Smooth muscle cell (in vitro differentiated cells): ENCODE measurements around the gene MPZL1. TPM values are rescaled to one million over a fixed set of nuclear protein-coding genes. Genes with fewer than 3 reads are reported as not detected.

Source experiments
- DNase-seq: peaks from one replicate; lab custom pipeline; 2025; ENCODE audit not compliant: unreplicated experiment; lab: John Stamatoyannopoulos, UW
- H2AFZ ChIP-seq: fragments of 200-600 bp; sonication (generic); 2 replicates; pipeline ENCODE4 v1.6.0; 2016; ENCODE audit warnings: antibody characterized with exemption, low read depth, mild to moderate bottlenecking
- H3F3A ChIP-seq: fragments of 200-600 bp; sonication (generic); 2 replicates; pipeline ENCODE4 v1.6.0; 2017; ENCODE audit warnings: antibody characterized with exemption, low read depth
- H3K27ac ChIP-seq: fragments of 200-600 bp; sonication (generic); 2 replicates; pipeline ENCODE4 v1.5.1; 2016; ENCODE audit warnings: low read depth, mild to moderate bottlenecking
- H3K27me3 ChIP-seq: fragments of 200-600 bp; sonication (generic); 2 replicates; pipeline ENCODE4 v1.6.1; 2016; ENCODE audit warnings: low read depth, mild to moderate bottlenecking
- H3K36me3 ChIP-seq: fragments of 200-600 bp; sonication (generic); 2 replicates; pipeline ENCODE4 v1.5.1; 2016; ENCODE audit warnings: low read depth
- H3K4me1 ChIP-seq: fragments of 200-600 bp; sonication (generic); 2 replicates; pipeline ENCODE4 v1.5.1; 2016; ENCODE audit warnings: low read depth
- H3K4me2 ChIP-seq: fragments of 200-600 bp; sonication (generic); 2 replicates; pipeline ENCODE4 v1.6.0; 2016; ENCODE audit warnings: mild to moderate bottlenecking
- H3K4me3 ChIP-seq: fragments of 200-600 bp; sonication (generic); 2 replicates; pipeline ENCODE4 v1.5.1; 2016; ENCODE audit warnings: mild to moderate bottlenecking
- H3K79me2 ChIP-seq: fragments of 200-600 bp; sonication (generic); 2 replicates; pipeline ENCODE4 v1.6.0; 2016; ENCODE audit warnings: low read depth, mild to moderate bottlenecking
- H3K9ac ChIP-seq: fragments of 200-600 bp; sonication (generic); 2 replicates; pipeline ENCODE4 v1.6.0; 2016; ENCODE audit warnings: low read depth
- H3K9me3 ChIP-seq: fragments of 200-600 bp; sonication (generic); replicated peaks from 2 replicates; pipeline ENCODE4 v1.5.1; 2016; ENCODE audit warnings: low read depth
- H4K20me1 ChIP-seq: fragments of 200-600 bp; sonication (generic); 2 replicates; pipeline ENCODE4 v1.6.0; 2016; ENCODE audit warnings: low read depth
- WGBS: methylation state at CpG from one replicate; pipeline ENCODE4 v1.1.7; 2016; ENCODE audit warnings: low lambda C conversion rate; 5-methylcytosine and 5-hydroxymethylcytosine counted together
- polyA plus RNA-seq: library from polyadenylated mRNA; unstranded; fragments of >200 nt; fragmentation: Nextera tagmentation; extraction: Ambion mirVana; gene quantifications from 2 replicates; pipeline ENCODE4 v1.2.1, GENCODE V29; 2016
- total RNA-seq: library from RNA; depleted of rRNA; stranded (reverse); fragments of >200 nt; gene quantifications from 2 replicates; pipeline ENCODE4 v1.2.3, GENCODE V29; 2014
- TF ChIP-seq, protein P1 (sequence below): fragments of 200-600 bp; sonication (generic); IDR thresholded peaks from 2 replicates; pipeline ENCODE4 v1.5.1; 2017; ENCODE audit warnings: borderline replicate concordance, mild to moderate bottlenecking, antibody characterized with exemption; ENCODE audit not compliant: insufficient read depth, poor library complexity, severe bottlenecking

MPZL1 gene
- total and polyA plus RNA-seq, 2 experiments from 2014 or later, result 250 to 276 TPM

DNA sequence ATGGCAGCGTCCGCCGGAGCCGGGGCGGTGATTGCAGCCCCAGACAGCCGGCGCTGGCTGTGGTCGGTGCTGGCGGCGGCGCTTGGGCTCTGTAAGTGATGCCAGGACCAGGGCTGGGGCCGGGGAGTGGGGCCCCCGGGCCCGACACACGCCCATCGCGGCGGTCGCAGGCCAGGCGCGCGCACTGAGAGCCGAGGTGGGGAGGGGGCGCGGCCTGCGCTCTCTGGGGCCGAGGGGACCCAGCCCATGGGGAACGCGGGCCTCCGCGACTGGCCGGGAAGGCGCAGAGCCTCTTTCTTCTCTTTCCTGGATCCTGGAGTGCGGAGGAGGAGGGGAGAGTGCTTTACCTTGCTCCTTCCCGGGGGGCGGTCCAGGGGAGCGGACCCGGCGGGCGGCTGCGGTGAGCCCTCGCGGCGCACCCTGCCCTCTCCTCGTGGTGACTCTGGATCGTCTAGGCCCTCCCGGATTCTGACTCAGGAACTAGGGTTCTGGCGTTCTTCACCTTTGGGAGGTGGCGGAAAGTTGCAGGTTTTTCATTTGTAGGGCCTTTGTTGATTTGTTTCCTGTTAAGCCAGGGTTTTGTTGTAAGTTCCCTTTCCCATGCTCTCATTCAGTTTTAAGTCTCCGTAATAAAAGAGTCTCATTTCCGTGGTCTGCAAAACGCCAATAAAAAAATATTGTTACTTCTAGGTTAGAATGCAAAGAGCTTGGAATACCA, 529 bp downstream of the MPZL1 start:
- peak overlapping the region; percentile 95 for H3K4me3 ChIP-seq
- H3K9ac ChIP-seq, result peak overlapping the region; percentile 82
- DNase-seq, result no peak
- peaks cover 51% of the 10 kb centered on the region for H4K20me1 ChIP-seq
- peaks cover 56% of the 10 kb centered on the region for H3K79me2 ChIP-seq
- H3F3A ChIP-seq, result peaks cover 17% of the 10 kb centered on the region
- H3K9me3 ChIP-seq, result no peaks in the 10 kb centered on the region
- peak overlapping the region; percentile 82 for H2AFZ ChIP-seq
- H3K4me1 ChIP-seq, result peaks cover 47% of the 10 kb centered on the region
- H3K4me2 ChIP-seq, result peak overlapping the region; percentile 95
- no peaks in the 10 kb centered on the region for H3K36me3 ChIP-seq
- WGBS, result under 1% methylated on average over 42 of the region's 52 CpGs
- H3K27ac ChIP-seq, result peak overlapping the region; percentile 90
- TF ChIP-seq, protein P1, sequence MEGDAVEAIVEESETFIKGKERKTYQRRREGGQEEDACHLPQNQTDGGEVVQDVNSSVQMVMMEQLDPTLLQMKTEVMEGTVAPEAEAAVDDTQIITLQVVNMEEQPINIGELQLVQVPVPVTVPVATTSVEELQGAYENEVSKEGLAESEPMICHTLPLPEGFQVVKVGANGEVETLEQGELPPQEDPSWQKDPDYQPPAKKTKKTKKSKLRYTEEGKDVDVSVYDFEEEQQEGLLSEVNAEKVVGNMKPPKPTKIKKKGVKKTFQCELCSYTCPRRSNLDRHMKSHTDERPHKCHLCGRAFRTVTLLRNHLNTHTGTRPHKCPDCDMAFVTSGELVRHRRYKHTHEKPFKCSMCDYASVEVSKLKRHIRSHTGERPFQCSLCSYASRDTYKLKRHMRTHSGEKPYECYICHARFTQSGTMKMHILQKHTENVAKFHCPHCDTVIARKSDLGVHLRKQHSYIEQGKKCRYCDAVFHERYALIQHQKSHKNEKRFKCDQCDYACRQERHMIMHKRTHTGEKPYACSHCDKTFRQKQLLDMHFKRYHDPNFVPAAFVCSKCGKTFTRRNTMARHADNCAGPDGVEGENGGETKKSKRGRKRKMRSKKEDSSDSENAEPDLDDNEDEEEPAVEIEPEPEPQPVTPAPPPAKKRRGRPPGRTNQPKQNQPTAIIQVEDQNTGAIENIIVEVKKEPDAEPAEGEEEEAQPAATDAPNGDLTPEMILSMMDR, result no peak
- no peaks in the 10 kb centered on the region for H3K27me3 ChIP-seq

DNA sequence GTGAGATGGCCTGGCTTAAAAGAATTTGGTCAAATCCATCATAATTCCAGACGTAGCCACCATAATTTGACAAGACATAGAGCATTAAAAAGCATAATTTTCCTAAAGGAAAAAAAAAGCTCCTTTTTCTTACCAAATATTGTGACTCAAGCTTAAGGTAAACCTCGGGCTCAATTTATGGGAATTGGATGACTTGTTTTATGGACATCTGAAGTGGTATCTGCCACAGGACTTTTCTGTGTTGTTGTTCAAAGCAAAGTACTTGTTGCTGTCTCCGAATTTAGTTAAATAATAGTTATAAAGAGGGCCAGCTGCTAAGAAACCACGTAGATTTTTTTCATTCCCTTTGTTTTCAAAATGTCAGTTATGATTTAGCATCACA, 1.1 kb downstream of the MPZL1 start:
- H3K4me3 ChIP-seq, result peak overlapping the region; percentile 95
- peak overlapping the region; percentile 82 for H3K9ac ChIP-seq
- H3F3A ChIP-seq, result peaks cover 22% of the 10 kb centered on the region
- no peaks in the 10 kb centered on the region for H3K9me3 ChIP-seq
- H3K4me1 ChIP-seq, result peaks cover 47% of the 10 kb centered on the region
- H4K20me1 ChIP-seq, result peaks cover 57% of the 10 kb centered on the region
- peak overlapping the region; percentile 95 for H3K4me2 ChIP-seq
- H3K36me3 ChIP-seq, result no peaks in the 10 kb centered on the region
- DNase-seq, result no peak
- TF ChIP-seq, protein P1, result no peak
- WGBS, result 3% methylated on average over 4 of the region's 4 CpGs
- H3K79me2 ChIP-seq, result peaks cover 61% of the 10 kb centered on the region
- no peaks in the 10 kb centered on the region for H3K27me3 ChIP-seq
- peak overlapping the region; percentile 82 for H2AFZ ChIP-seq
- peak overlapping the region; percentile 90 for H3K27ac ChIP-seq

DNA sequence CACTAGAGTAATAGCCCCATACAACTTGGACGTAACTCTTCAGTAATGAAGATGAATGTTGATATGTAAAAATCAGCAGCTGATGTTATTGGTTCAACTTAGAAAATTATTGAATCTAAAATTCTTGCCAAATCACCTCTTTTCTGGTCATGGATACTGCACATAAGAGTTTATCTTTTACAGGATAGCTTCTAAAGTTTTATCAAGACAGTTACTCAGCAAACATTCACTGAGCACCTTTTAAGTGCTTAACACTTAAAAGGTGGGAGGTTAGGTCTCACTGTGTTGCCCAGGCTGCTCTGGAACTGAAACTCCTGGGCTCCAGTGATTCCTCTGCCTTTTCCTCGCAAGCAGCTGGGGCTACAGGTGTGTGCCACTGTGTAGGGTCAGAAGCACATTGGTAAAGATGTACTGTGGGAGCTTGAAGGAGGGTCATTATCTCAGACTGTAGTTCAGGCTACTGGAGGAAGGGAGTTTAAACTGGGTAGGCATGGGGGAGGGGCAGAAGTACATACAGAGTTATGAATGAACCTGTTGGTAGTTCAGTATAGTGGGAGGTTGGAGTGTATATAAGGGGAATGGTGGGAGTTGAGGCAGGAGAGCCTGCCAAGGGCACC, 2.0 kb downstream of the MPZL1 start:
- no peak overlapping the region for H2AFZ ChIP-seq
- H3K27ac ChIP-seq, result peak overlapping the region; percentile 90
- H3F3A ChIP-seq, result peaks cover 27% of the 10 kb centered on the region
- TF ChIP-seq, protein P1, result no peak
- H3K4me3 ChIP-seq, result peak overlapping the region; percentile 95
- H3K79me2 ChIP-seq, result peaks cover 71% of the 10 kb centered on the region
- DNase-seq, result no peak
- peaks cover 66% of the 10 kb centered on the region for H4K20me1 ChIP-seq
- no peaks in the 10 kb centered on the region for H3K36me3 ChIP-seq
- H3K9me3 ChIP-seq, result no peaks in the 10 kb centered on the region
- 72% methylated on average over 2 of the region's 2 CpGs for WGBS
- H3K4me1 ChIP-seq, result peaks cover 43% of the 10 kb centered on the region
- H3K9ac ChIP-seq, result peak overlapping the region; percentile 82
- peak overlapping the region; percentile 95 for H3K4me2 ChIP-seq
- H3K27me3 ChIP-seq, result no peaks in the 10 kb centered on the region

DNA sequence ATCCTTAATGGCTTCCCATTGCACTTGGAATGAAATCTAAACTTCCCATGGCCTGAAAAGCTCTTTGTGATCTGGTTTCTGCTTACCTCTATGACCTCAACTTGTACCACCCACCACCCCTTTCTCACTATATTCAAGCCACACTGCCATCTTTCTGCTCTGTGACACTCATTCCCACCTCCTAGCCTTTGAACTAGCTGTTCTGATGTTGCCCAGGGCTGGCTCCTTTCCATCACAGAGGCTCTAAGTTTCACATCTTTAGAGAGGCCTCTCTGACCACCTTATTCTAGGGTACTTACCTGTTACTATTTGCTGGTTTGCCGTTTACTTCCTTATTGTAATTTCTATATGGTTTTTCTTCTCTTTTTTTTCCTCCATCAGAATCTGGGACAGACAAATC, 4.2 kb downstream of the MPZL1 start:
- no peaks in the 10 kb centered on the region for H3K9me3 ChIP-seq
- H3F3A ChIP-seq, result peaks cover 29% of the 10 kb centered on the region
- H4K20me1 ChIP-seq, result peaks cover 88% of the 10 kb centered on the region
- 97% methylated on average over 1 of the region's 1 CpG for WGBS
- peaks cover 93% of the 10 kb centered on the region for H3K79me2 ChIP-seq
- no peak overlapping the region for H3K9ac ChIP-seq
- no peak for DNase-seq
- H3K4me2 ChIP-seq, result peak overlapping the region; percentile 63
- TF ChIP-seq, protein P1, result no peak
- H3K27ac ChIP-seq, result peak overlapping the region; percentile 65
- H3K4me3 ChIP-seq, result no peak overlapping the region
- H3K27me3 ChIP-seq, result no peaks in the 10 kb centered on the region
- no peak overlapping the region for H2AFZ ChIP-seq
- H3K4me1 ChIP-seq, result peaks cover 35% of the 10 kb centered on the region
- H3K36me3 ChIP-seq, result peaks cover 4% of the 10 kb centered on the region
